GM19023 (cell line): ENCODE measurements around the gene DR1.
"Not testable (repeated sequence)": the region's sequence is repeated elsewhere in the genome, so short reads cannot be mapped to it uniquely, and the experiment has no call there.

ENCODE experiments used
- ATAC-seq: cut with Tn5 transposase; IDR thresholded peaks from one replicate; pipeline ENCODE4 v1.9.1; 2021; ENCODE audit warnings: mild to moderate bottlenecking, moderate library complexity; ENCODE audit not compliant: unreplicated experiment

The DR1 gene

GRCh38 chr1:93339171-93339697, 6.5 kb upstream of the DR1 start:
- no peak for ATAC-seq

- no peak for ATAC-seq
Observed at GRCh38 chr1:93340090-93340489, 5.6 kb upstream of the DR1 start.

- no peak for ATAC-seq
Observed at GRCh38 chr1:93344484-93344883, 1.2 kb upstream of the DR1 start.

GRCh38 chr1:93344886-93345632, 648 bp upstream of the DR1 start:
- ATAC-seq: no peak

GRCh38 chr1:93346421-93346993, 800 bp downstream of the DR1 start:
- ATAC-seq: peak; percentile 33

GRCh38 chr1:93347334-93347899, 1.7 kb downstream of the DR1 start:
- no peak for ATAC-seq

- ATAC-seq: no peak
Observed at GRCh38 chr1:93348104-93348728, 2.5 kb downstream of the DR1 start.

- ATAC-seq: no peak
Observed at GRCh38 chr1:93349231-93350135, 3.8 kb downstream of the DR1 start.

- no peak for ATAC-seq
Observed at GRCh38 chr1:93350322-93350721, 4.6 kb downstream of the DR1 start.

- ATAC-seq: no peak
Observed at GRCh38 chr1:93350875-93351274, 5.2 kb downstream of the DR1 start.

- ATAC-seq: not testable (repeated sequence)
Observed at GRCh38 chr1:93351346-93351745, 5.6 kb downstream of the DR1 start.

- ATAC-seq: no peak
Observed at GRCh38 chr1:93352376-93352775, 6.7 kb downstream of the DR1 start.

- ATAC-seq: no peak
Observed at GRCh38 chr1:93353286-93353685, 7.6 kb downstream of the DR1 start.

GRCh38 chr1:93354749-93355148, 9.0 kb downstream of the DR1 start:
- no peak for ATAC-seq

GRCh38 chr1:93357242-93357641, 11.5 kb downstream of the DR1 start:
- ATAC-seq: no peak

GRCh38 chr1:93358293-93358692, 12.6 kb downstream of the DR1 start:
- no peak for ATAC-seq

GRCh38 chr1:93360111-93360510, 14.4 kb downstream of the DR1 start:
- no peak for ATAC-seq

- no peak for ATAC-seq
Observed at GRCh38 chr1:93362237-93362636, 16.5 kb downstream of the DR1 start.

GRCh38 chr1:93365813-93366212, 20.1 kb downstream of the DR1 start:
- ATAC-seq: no peak

- ATAC-seq: no peak
Observed at GRCh38 chr1:93369734-93370133, 24.0 kb downstream of the DR1 start.
